ENCODE results near the gene CD96. TPM values are rescaled to one million over a fixed set of nuclear protein-coding genes. Genes with fewer than 3 reads are reported as not detected.

The CD96 gene
- polyA plus RNA-seq, 1 donor from 2014 or later: not detected

- H3F3A ChIP-seq (ENCODE audit: insufficient read depth, low read length, poor library complexity, severe bottlenecking): no peaks in the 10 kb centered on the region
- TF ChIP-seq CTCF (IDR thresholded peaks at IDR 0.05; ENCODE audit: poor library complexity, severe bottlenecking): no peak
- TF ChIP-seq MXI1 (conservative IDR thresholded peaks at IDR 0.05; ENCODE audit: poor library complexity, severe bottlenecking): no peak
- no peak for TF ChIP-seq TAF1 (IDR thresholded peaks at IDR 0.05; ENCODE audit: low read depth)
- TF ChIP-seq RAD21 (conservative IDR thresholded peaks at IDR 0.05): no peak
- no peak for TF ChIP-seq EP300 (conservative IDR thresholded peaks at IDR 0.05; ENCODE audit: poor library complexity, severe bottlenecking)
- no peak for TF ChIP-seq SMC3 (conservative IDR thresholded peaks at IDR 0.05; ENCODE audit: poor library complexity)
- no peak for TF ChIP-seq EZH2 (IDR thresholded peaks at IDR 0.05; ENCODE audit: borderline replicate concordance, insufficient read depth, low read length, poor library complexity, severe bottlenecking)
- no peak for TF ChIP-seq POLR2AphosphoS5 (IDR thresholded peaks at IDR 0.05)
- TF ChIP-seq REST (IDR thresholded peaks at IDR 0.05; ENCODE audit: borderline replicate concordance): no peak
- no peaks in the 10 kb centered on the region for H3K79me2 ChIP-seq (replicated peaks; ENCODE audit: insufficient read depth, low read length)
- no peaks in the 10 kb centered on the region for H3K9me2 ChIP-seq (ENCODE audit: insufficient read depth, low read length)
- H3K4me2 ChIP-seq (ENCODE audit: low read length): no peak overlapping the region
- no peaks in the 10 kb centered on the region for H3K27me3 ChIP-seq (ENCODE audit: insufficient read depth, low read depth, low read length)
- no peak overlapping the region for H2AFZ ChIP-seq (ENCODE audit: low read depth, low read length)
- no peaks in the 10 kb centered on the region for H3K36me3 ChIP-seq (ENCODE audit: insufficient read depth, low read length)
- H3K9ac ChIP-seq (ENCODE audit: low read length): no peak overlapping the region
- H3K4me3 ChIP-seq (ENCODE audit: low read length): no peak overlapping the region
- H3K27ac ChIP-seq (ENCODE audit: low read length): no peak overlapping the region
- no peaks in the 10 kb centered on the region for H3K9me3 ChIP-seq (ENCODE audit: low read length)
- no peaks in the 10 kb centered on the region for H4K20me1 ChIP-seq (ENCODE audit: insufficient read depth)
Measured at GRCh38 chr3:111570404-111571030, 28.5 kb downstream of the CD96 start.

GRCh38 chr3:111571282-111571681, 29.3 kb downstream of the CD96 start:
- no peaks in the 10 kb centered on the region for H3K9me3 ChIP-seq (ENCODE audit: low read length)
- no peaks in the 10 kb centered on the region for H3K9me2 ChIP-seq (ENCODE audit: insufficient read depth, low read length)
- H3K36me3 ChIP-seq (ENCODE audit: insufficient read depth, low read length): no peaks in the 10 kb centered on the region
- no peaks in the 10 kb centered on the region for H3K27me3 ChIP-seq (ENCODE audit: insufficient read depth, low read depth, low read length)
- H3K79me2 ChIP-seq (replicated peaks; ENCODE audit: insufficient read depth, low read length): no peaks in the 10 kb centered on the region
- H3F3A ChIP-seq (ENCODE audit: insufficient read depth, low read length, poor library complexity, severe bottlenecking): no peaks in the 10 kb centered on the region
- H3K9ac ChIP-seq (ENCODE audit: low read length): no peak overlapping the region
- no peak overlapping the region for H3K4me2 ChIP-seq (ENCODE audit: low read length)
- no peak overlapping the region for H3K27ac ChIP-seq (ENCODE audit: low read length)
- H4K20me1 ChIP-seq (ENCODE audit: insufficient read depth): no peaks in the 10 kb centered on the region
- no peak overlapping the region for H3K4me3 ChIP-seq (ENCODE audit: low read length)
- no peak for TF ChIP-seq CTCF (IDR thresholded peaks at IDR 0.05; ENCODE audit: poor library complexity, severe bottlenecking)
- no peak for TF ChIP-seq TAF1 (IDR thresholded peaks at IDR 0.05; ENCODE audit: low read depth)
- TF ChIP-seq EP300 (conservative IDR thresholded peaks at IDR 0.05; ENCODE audit: poor library complexity, severe bottlenecking): no peak
- TF ChIP-seq REST (IDR thresholded peaks at IDR 0.05; ENCODE audit: borderline replicate concordance): no peak
- no peak for TF ChIP-seq POLR2AphosphoS5 (IDR thresholded peaks at IDR 0.05)
- no peak for TF ChIP-seq RAD21 (conservative IDR thresholded peaks at IDR 0.05)
- TF ChIP-seq SMC3 (conservative IDR thresholded peaks at IDR 0.05; ENCODE audit: poor library complexity): no peak
- no peak for TF ChIP-seq MXI1 (conservative IDR thresholded peaks at IDR 0.05; ENCODE audit: poor library complexity, severe bottlenecking)
- no peak for TF ChIP-seq EZH2 (IDR thresholded peaks at IDR 0.05; ENCODE audit: borderline replicate concordance, insufficient read depth, low read length, poor library complexity, severe bottlenecking)
- no peak overlapping the region for H2AFZ ChIP-seq (ENCODE audit: low read depth, low read length)
